Measurements from ENCODE around the gene PFDN5. TPM values are rescaled to one million over a fixed set of nuclear protein-coding genes. Genes with fewer than 3 reads are reported as not detected.

PFDN5 gene
- total RNA-seq, 1 donor from 2014 or later, result 474 TPM

DNA sequence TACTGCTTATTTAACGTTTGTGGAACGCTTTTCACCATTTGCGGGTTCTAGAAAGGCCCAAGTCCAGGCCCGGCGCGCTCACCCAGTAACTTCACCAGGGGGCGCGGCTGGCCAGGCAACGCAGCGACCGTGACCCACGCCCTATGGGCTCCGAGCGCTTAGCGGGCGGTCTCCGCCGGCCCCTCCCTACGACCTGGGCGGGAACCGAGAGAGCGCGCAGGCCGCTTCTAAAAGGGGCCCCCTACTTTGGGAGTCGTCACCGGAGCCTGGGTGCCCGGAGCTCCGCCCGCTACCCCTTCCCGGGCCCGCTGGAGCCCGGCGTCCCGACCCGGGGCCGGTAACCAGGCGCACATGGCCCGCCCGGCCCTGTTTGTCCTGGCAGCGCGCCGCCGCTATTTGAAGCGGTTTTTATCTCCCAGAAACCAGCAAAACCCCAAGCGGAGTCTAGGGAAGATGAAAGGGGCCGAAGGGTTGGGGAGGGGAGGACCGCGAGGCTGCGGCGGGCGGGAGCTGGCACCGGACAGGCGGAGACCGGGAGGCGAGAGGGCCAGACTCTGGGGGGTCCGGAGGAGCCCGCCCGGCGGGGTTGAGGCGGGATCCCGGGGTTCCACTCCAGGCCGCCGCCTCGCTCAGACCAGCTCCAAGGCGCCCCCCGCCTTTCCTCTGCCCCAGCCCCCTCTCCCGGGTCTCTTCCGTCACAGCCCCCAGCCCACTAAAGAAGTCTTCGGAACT is 29.6 kb downstream of the PFDN5 start:
- intact Hi-C loops (cut with DNase I), result no loop called here
- TF ChIP-seq, protein P1, sequence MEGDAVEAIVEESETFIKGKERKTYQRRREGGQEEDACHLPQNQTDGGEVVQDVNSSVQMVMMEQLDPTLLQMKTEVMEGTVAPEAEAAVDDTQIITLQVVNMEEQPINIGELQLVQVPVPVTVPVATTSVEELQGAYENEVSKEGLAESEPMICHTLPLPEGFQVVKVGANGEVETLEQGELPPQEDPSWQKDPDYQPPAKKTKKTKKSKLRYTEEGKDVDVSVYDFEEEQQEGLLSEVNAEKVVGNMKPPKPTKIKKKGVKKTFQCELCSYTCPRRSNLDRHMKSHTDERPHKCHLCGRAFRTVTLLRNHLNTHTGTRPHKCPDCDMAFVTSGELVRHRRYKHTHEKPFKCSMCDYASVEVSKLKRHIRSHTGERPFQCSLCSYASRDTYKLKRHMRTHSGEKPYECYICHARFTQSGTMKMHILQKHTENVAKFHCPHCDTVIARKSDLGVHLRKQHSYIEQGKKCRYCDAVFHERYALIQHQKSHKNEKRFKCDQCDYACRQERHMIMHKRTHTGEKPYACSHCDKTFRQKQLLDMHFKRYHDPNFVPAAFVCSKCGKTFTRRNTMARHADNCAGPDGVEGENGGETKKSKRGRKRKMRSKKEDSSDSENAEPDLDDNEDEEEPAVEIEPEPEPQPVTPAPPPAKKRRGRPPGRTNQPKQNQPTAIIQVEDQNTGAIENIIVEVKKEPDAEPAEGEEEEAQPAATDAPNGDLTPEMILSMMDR (IDR thresholded peaks at IDR 0.05), result peak; percentile 85

DNA sequence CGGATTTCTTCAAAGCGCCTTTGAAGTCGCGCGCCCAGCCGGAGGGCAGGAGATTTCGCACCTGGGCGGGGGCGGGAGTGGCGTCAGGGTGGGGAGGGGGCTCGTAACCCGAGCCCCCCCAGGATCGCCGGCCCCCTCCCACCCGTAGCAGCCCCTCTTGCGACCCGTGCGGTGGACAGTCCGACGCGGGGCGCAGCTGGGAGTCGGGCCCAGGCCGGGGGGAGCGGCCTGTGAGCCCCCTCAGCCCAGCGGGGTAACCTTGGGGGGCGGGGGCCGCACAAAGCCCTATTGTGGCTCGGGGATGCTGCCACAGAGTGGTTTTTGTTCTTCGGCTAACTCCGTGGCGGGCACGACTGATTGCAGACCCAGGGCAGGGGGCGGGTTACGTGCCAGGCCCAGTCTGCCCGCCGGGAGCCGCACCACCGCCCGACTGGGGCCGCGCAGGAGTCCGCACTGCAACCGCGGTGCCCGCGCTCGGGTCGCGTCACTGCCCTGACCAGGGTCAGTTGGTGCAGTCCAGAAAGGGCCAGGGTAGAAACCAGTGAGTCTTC is 30.2 kb downstream of the PFDN5 start:
- peaks cover 31% of the 10 kb centered on the region for H3K4me1 ChIP-seq
- peak; percentile 19 to 20 for ATAC-seq
- H3K9me3 ChIP-seq, result no peaks in the 10 kb centered on the region
- H3K36me3 ChIP-seq, result no peaks in the 10 kb centered on the region
- H3K4me3 ChIP-seq, result peak overlapping the region; percentile 79
- peak overlapping the region; percentile 92 for H3K27ac ChIP-seq
- intact Hi-C loops (cut with DNase I), result no loop called here
- no peaks in the 10 kb centered on the region for H3K27me3 ChIP-seq (ENCODE audit: low read depth)
- TF ChIP-seq, protein P1 (IDR thresholded peaks at IDR 0.05), result no peak
- peak; percentile 65 for DNase-seq

More for the DNA sequence above, 29.6 kb downstream of the PFDN5 start:
- Histone ChIP-seq H3K27me3 (ENCODE audit: low read depth) (no peaks in the 10 kb centered on the region), H3K4me3 (peak overlapping the region; percentile 79), H3K9me3 (no peaks in the 10 kb centered on the region), H3K4me1 (peaks cover 35% of the 10 kb centered on the region), H3K27ac (peak overlapping the region; percentile 92), H3K36me3 (no peaks in the 10 kb centered on the region)
- DNase-seq (peak; percentile 95), ATAC-seq (peak; percentile 87 to 91)

DNA sequence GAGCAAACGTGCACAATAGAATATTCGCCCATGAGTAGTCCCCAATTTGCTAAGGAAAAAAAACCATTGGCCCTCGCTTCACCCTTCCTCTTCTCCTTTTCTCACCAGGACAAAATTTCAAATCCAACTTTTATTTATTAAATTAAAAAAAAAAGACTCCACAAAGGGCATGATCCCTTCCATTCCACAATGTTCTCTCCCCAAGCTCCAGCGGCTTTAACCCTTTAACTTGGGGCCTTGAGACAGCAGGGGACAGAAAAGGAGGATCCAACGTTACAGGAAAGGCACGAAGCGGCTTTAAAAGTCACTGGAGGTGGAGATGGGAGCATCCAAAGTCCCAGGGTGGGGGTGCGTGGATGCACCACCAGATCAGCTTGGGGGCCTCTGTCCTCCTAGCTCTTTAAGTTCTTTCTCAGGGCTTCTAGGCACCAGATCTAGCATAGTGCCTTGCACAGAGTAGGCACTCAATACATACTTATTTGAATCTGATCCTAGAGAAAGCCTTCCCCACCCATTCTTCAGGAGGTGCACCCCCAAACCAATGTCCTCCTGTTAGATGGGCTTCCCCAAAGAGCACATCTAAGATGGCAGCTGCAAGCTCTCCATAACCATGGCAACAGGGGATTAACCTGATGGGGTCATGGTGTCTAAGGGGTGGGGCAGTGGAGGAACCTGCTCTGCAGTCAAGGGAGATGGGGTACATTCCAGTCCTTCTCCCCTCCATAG is 31.3 kb downstream of the PFDN5 start:
- H3K27ac ChIP-seq, result no peak overlapping the region
- intact Hi-C loops (cut with DNase I), result no loop called here
- H3K27me3 ChIP-seq (ENCODE audit: low read depth), result peaks cover 3% of the 10 kb centered on the region
- no peaks in the 10 kb centered on the region for H3K9me3 ChIP-seq
- no peaks in the 10 kb centered on the region for H3K36me3 ChIP-seq
- TF ChIP-seq, protein P1 (IDR thresholded peaks at IDR 0.05), result no peak
- no peak for DNase-seq
- peaks cover 26% of the 10 kb centered on the region for H3K4me1 ChIP-seq
- H3K4me3 ChIP-seq, result no peak overlapping the region
- ATAC-seq, result no peak

DNA sequence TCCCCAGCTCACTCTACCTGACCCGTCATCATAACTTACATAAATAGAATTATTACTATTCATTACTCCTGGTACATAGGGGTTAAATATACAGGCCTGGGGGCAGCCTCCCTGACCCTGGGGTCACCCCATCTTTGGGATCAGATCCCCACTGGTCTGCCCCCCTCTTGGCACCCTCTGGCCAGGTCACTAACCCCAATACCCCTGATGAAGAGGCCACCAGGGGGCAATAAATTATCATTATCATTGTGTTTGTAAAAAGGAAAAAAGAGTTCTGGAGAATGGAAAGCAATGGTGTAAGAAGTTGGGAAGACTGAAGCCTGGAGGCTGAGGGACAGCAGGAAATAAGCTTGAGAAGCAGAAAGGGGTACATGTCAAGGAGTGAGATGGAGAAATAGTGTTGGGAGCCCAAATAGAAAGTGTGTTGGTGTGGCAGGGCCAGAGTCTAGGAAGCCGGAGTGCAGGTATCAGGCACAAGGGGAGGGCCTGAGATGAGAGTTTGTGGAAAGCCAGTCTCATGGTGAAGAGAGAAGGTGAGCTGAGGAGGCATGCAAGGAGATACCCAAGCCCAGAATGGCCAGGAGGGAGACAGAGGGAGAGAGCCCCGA is 32.2 kb downstream of the PFDN5 start:
- no peak for DNase-seq
- no peaks in the 10 kb centered on the region for H3K36me3 ChIP-seq
- H3K9me3 ChIP-seq, result no peaks in the 10 kb centered on the region
- TF ChIP-seq, protein P1 (IDR thresholded peaks at IDR 0.05), result peak; percentile 40
- H3K4me1 ChIP-seq, result peaks cover 20% of the 10 kb centered on the region
- intact Hi-C loops (cut with DNase I), result no loop called here
- H3K27me3 ChIP-seq (ENCODE audit: low read depth), result peaks cover 3% of the 10 kb centered on the region
- no peak overlapping the region for H3K4me3 ChIP-seq
- ATAC-seq, result no peak
- no peak overlapping the region for H3K27ac ChIP-seq

DNA sequence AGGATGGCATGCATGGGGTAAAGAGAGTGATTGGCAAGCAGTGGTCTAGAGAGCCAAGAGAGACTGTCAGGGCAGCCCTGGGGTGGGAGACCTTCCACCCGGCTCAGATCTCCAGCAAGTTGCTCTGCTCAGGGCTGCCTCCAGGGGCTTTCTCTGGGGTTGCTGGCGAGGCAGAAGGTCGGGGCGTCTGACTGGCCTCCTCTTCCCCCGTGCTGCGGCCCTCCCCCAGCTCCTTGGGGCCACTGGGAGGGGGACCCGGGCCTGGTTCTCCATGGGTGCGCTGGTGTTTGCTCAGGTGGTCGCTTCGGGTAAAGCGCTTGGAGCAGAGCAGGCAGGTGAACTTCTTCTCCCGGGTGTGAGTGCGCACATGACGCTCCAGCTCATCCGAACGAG is 32.7 kb downstream of the PFDN5 start:
- TF ChIP-seq, protein P1 (IDR thresholded peaks at IDR 0.05), result no peak
- Histone ChIP-seq H3K27ac (no peak overlapping the region), H3K36me3 (no peaks in the 10 kb centered on the region), H3K4me3 (no peak overlapping the region), H3K9me3 (no peaks in the 10 kb centered on the region), H3K4me1 (peaks cover 20% of the 10 kb centered on the region), H3K27me3 (ENCODE audit: low read depth) (peaks cover 3% of the 10 kb centered on the region)
- ATAC-seq (no peak), DNase-seq (no peak)
- intact Hi-C loops (cut with DNase I), result no loop called here
